Skin of body (tissue), 2 donors: ENCODE data around the gene POPDC2. TPM values are rescaled to one million over a fixed set of nuclear protein-coding genes. Genes with fewer than 3 reads are reported as not detected.
"Not testable (repeated sequence)": the region's sequence is repeated elsewhere in the genome, so short reads cannot be mapped to it uniquely, and the experiment has no call there.

Experiments used
- DNase-seq: peaks from one replicate; lab custom pipeline; 2025; lab: John Stamatoyannopoulos, UW
- total RNA-seq: library from RNA; depleted of rRNA; stranded (reverse); fragments of >200 nt; gene quantifications from one replicate; pipeline ENCODE4 v1.2.3, GENCODE V29; 2014

The POPDC2 gene
- total RNA-seq, 1 donor from 2014 or later, result 5.5 TPM

- DNase-seq, result no peak
Measured at GRCh38 chr3:119616056-119616455, 44.3 kb downstream of the POPDC2 start.

- no peak for DNase-seq
Measured at GRCh38 chr3:119613872-119614271, 46.5 kb downstream of the POPDC2 start.

- DNase-seq, result no peak
Measured at GRCh38 chr3:119613201-119613600, 47.2 kb downstream of the POPDC2 start.

GRCh38 chr3:119611664-119612063 is 48.7 kb downstream of the POPDC2 start:
- DNase-seq, result no peak

GRCh38 chr3:119609301-119609700 is 51.1 kb downstream of the POPDC2 start:
- no peak for DNase-seq

- no peak for DNase-seq
Measured at GRCh38 chr3:119608405-119609000, 51.9 kb downstream of the POPDC2 start.

GRCh38 chr3:119604878-119605277 is 55.5 kb downstream of the POPDC2 start:
- no peak for DNase-seq

GRCh38 chr3:119602676-119603075 is 57.7 kb downstream of the POPDC2 start:
- DNase-seq, result no peak

- no peak for DNase-seq
Measured at GRCh38 chr3:119601154-119601553, 59.2 kb downstream of the POPDC2 start.

GRCh38 chr3:119600732-119601131 is 59.7 kb downstream of the POPDC2 start:
- DNase-seq, result no peak

- DNase-seq, result no peak
Measured at GRCh38 chr3:119599558-119600174, 60.7 kb downstream of the POPDC2 start.

GRCh38 chr3:119598410-119599098 is 61.8 kb downstream of the POPDC2 start:
- no peak for DNase-seq

GRCh38 chr3:119597548-119598288 is 62.7 kb downstream of the POPDC2 start, which contains the start of gene PLA1A:
Gene PLA1A, plus strand, starts transcription at chr3:119597885. Its CDS starts 29 bp downstream, at chr3:119597914.
- no peak for DNase-seq

- no peak for DNase-seq
Measured at GRCh38 chr3:119596398-119596797, 64.0 kb downstream of the POPDC2 start.

- DNase-seq, result no peak
Measured at GRCh38 chr3:119595639-119596334, 64.6 kb downstream of the POPDC2 start.

- DNase-seq, result not testable (repeated sequence)
Measured at GRCh38 chr3:119594929-119595328, 65.5 kb downstream of the POPDC2 start.

GRCh38 chr3:119594066-119594465 is 66.3 kb downstream of the POPDC2 start:
- DNase-seq, result no peak

GRCh38 chr3:119592861-119593260 is 67.5 kb downstream of the POPDC2 start:
- DNase-seq, result no peak
